HG02885 (cell line): ENCODE measurements around the gene PHKB.
"Not testable (repeated sequence)": the region's sequence is repeated elsewhere in the genome, so short reads cannot be mapped to it uniquely, and the experiment has no call there.

Source experiments
- ATAC-seq: cut with Tn5 transposase; IDR thresholded peaks from one replicate; pipeline ENCODE4 v1.9.1; 2021; ENCODE audit warnings: mild to moderate bottlenecking; ENCODE audit not compliant: unreplicated experiment, poor library complexity

PHKB gene

GRCh38 chr16:47468070-47468689, 7.0 kb downstream of the PHKB start:
- not testable (repeated sequence) for ATAC-seq

GRCh38 chr16:47469227-47469626, 8.1 kb downstream of the PHKB start:
- no peak for ATAC-seq

GRCh38 chr16:47470211-47470610, 9.1 kb downstream of the PHKB start:
- ATAC-seq = no peak

GRCh38 chr16:47470810-47471209, 9.7 kb downstream of the PHKB start:
- ATAC-seq = no peak

- ATAC-seq = not testable (repeated sequence)
Measured at GRCh38 chr16:47473004-47473403, 11.9 kb downstream of the PHKB start.

GRCh38 chr16:47473792-47474191, 12.7 kb downstream of the PHKB start:
- ATAC-seq = no peak

GRCh38 chr16:47475786-47476185, 14.7 kb downstream of the PHKB start:
- no peak for ATAC-seq

- no peak for ATAC-seq
Measured at GRCh38 chr16:47476654-47477345, 15.7 kb downstream of the PHKB start.

- no peak for ATAC-seq
Measured at GRCh38 chr16:47477679-47478078, 16.5 kb downstream of the PHKB start.

- peak; percentile 45 for ATAC-seq
Measured at GRCh38 chr16:47480410-47480809, 19.3 kb downstream of the PHKB start.

GRCh38 chr16:47481698-47482374, 20.7 kb downstream of the PHKB start:
- ATAC-seq = no peak

GRCh38 chr16:47483616-47484015, 22.5 kb downstream of the PHKB start:
- ATAC-seq = no peak

- no peak for ATAC-seq
Measured at GRCh38 chr16:47486856-47487255, 25.7 kb downstream of the PHKB start.

GRCh38 chr16:47488051-47488450, 26.9 kb downstream of the PHKB start:
- no peak for ATAC-seq

- ATAC-seq = no peak
Measured at GRCh38 chr16:47490471-47490870, 29.3 kb downstream of the PHKB start.

GRCh38 chr16:47492036-47492427, 30.9 kb downstream of the PHKB start:
- ATAC-seq = no peak

- peak; percentile 91 for ATAC-seq
Measured at GRCh38 chr16:47492428-47493377, 31.6 kb downstream of the PHKB start.

- peak; percentile 56 for ATAC-seq
Measured at GRCh38 chr16:47493381-47494337, 32.5 kb downstream of the PHKB start.

GRCh38 chr16:47499080-47499699, 38.1 kb downstream of the PHKB start:
- ATAC-seq = no peak
